Mesothelial cell of epicardium (in vitro differentiated cells): ENCODE results near the gene RANBP17. TPM values are rescaled to one million over a fixed set of nuclear protein-coding genes. Genes with fewer than 3 reads are reported as not detected.

Experiments
- DNase-seq, 2 experiments: peaks; one replicate each; pipeline ENCODE4 v3.0.0; 2021; ENCODE audit warnings: low spot score in 2 of 2; ENCODE audit not compliant: unreplicated experiment in 2 of 2
- H3K27ac Mint-ChIP-seq: 2 replicates; pipeline ENCODE4 v1.8.0; 2021; ENCODE audit warnings: mixed read lengths
- H3K27me3 Mint-ChIP-seq: 2 replicates; pipeline ENCODE4 v1.8.0; 2021; ENCODE audit warnings: low read depth, mixed read lengths
- H3K36me3 Mint-ChIP-seq: 2 replicates; pipeline ENCODE4 v1.8.0; 2021; ENCODE audit warnings: mixed read lengths
- H3K4me1 Mint-ChIP-seq: 2 replicates; pipeline ENCODE4 v1.8.0; 2021; ENCODE audit warnings: mixed read lengths
- H3K4me3 Mint-ChIP-seq: 2 replicates; pipeline ENCODE4 v1.8.0; 2021; ENCODE audit warnings: mild to moderate bottlenecking, moderate library complexity, mixed read lengths
- H3K9me3 Mint-ChIP-seq: 2 replicates; pipeline ENCODE4 v1.8.0; 2021; ENCODE audit warnings: mixed read lengths
- CTCF ChIP-seq: fragments of 200-600 bp; sonication (generic); IDR thresholded peaks from one replicate; pipeline ENCODE4 v1.5.0; 2021; ENCODE audit warnings: antibody characterized with exemption; ENCODE audit not compliant: unreplicated experiment
- total RNA-seq: library from RNA; stranded (reverse); gene quantifications from 3 replicates; pipeline ENCODE4 v1.2.1, GENCODE V29; 2021

The RANBP17 gene
- total RNA-seq, 1 donor from 2014 or later: 60.8 TPM

GRCh38 chr5:171249460-171249859 is 387.6 kb downstream of the RANBP17 start:
- H3K4me3 Mint-ChIP-seq: no peak overlapping the region
- no peaks in the 10 kb centered on the region for H3K4me1 Mint-ChIP-seq
- no peak for TF ChIP-seq CTCF
- no peak overlapping the region for H3K27ac Mint-ChIP-seq
- H3K27me3 Mint-ChIP-seq: no peaks in the 10 kb centered on the region
- no peak for DNase-seq
- peaks cover 36% of the 10 kb centered on the region for H3K9me3 Mint-ChIP-seq
- H3K36me3 Mint-ChIP-seq: peaks cover 45% of the 10 kb centered on the region

- Mint-ChIP-seq H3K27ac (no peak overlapping the region), H3K4me1 (no peaks in the 10 kb centered on the region), H3K4me3 (no peak overlapping the region), H3K9me3 (peaks cover 36% of the 10 kb centered on the region), H3K36me3 (peaks cover 43% of the 10 kb centered on the region), H3K27me3 (no peaks in the 10 kb centered on the region)
- no peak for DNase-seq
- TF ChIP-seq CTCF: no peak
Measured at GRCh38 chr5:171250738-171251137, 388.9 kb downstream of the RANBP17 start.

DNA sequence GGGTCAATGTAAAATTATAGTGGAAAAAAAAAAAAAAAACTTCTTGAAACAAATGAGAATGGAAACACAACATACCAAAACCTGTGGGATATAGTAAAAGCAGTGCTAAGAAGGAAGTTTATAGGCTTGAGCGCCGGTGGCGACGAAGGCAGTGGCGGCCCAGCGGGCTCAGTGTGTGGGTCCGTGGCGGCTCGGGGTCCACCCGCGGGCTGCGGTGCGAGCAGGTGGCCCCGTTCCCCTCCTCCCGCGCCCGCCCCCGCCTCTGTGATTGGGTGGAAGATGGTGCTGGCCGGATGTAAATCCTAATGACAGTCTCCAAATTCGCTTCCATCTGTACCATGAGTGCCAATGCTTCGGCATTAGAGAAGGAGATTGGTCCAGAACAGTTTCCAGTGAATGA is 389.7 kb downstream of the RANBP17 start:
- H3K9me3 Mint-ChIP-seq: peaks cover 36% of the 10 kb centered on the region
- H3K4me3 Mint-ChIP-seq: no peak overlapping the region
- H3K4me1 Mint-ChIP-seq: no peaks in the 10 kb centered on the region
- H3K27me3 Mint-ChIP-seq: no peaks in the 10 kb centered on the region
- peaks cover 40% of the 10 kb centered on the region for H3K36me3 Mint-ChIP-seq
- H3K27ac Mint-ChIP-seq: no peak overlapping the region
- no peak for TF ChIP-seq CTCF
- no peak for DNase-seq

- Mint-ChIP-seq H3K27me3 (no peaks in the 10 kb centered on the region), H3K9me3 (peaks cover 33% of the 10 kb centered on the region), H3K36me3 (peaks cover 31% of the 10 kb centered on the region), H3K4me3 (no peak overlapping the region), H3K27ac (no peak overlapping the region), H3K4me1 (no peaks in the 10 kb centered on the region)
- no peak for DNase-seq
- TF ChIP-seq CTCF: no peak
Measured at GRCh38 chr5:171252674-171253073, 390.9 kb downstream of the RANBP17 start.

DNA sequence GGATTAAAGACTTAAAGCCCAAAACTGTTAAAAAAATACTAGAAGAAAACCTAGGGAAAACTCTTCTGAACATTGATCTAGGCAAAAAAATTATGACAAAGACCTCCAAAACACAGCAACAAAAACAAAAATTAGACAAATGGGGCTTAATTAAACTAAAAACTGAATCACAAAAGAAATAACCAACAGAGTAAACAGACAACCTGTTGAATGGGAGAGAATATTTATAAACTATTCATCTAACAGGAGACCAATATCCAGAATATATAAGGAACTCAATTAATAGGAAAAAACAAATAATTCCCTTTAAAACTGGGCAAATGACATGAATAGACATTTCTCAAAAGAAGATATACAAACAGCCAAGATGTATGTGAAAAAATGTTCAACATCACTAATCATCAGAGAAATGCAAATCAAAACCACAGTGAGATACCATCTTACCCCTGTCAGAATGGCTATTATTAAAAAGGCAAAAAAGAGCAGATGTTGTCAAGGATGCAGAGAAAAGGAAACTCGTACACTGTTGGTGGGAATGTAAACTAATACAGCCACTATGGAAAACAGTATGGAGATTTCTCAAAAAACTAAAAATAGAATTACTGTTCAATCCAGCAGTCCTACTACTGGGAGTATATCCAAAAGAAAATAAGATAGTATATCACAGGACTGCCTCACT is 397.1 kb downstream of the RANBP17 start:
- Mint-ChIP-seq H3K9me3 (peaks cover 3% of the 10 kb centered on the region), H3K4me1 (peaks cover 2% of the 10 kb centered on the region), H3K27me3 (no peaks in the 10 kb centered on the region), H3K4me3 (no peak overlapping the region), H3K27ac (no peak overlapping the region), H3K36me3 (peaks cover 2% of the 10 kb centered on the region)
- TF ChIP-seq CTCF: no peak
- no peak for DNase-seq
